ENCODE measurements around the gene DDHD1. TPM values are rescaled to one million over a fixed set of nuclear protein-coding genes. Genes with fewer than 3 reads are reported as not detected.

DDHD1 gene
- total RNA-seq, 2 donors from 2014 or later, result 6.5 to 23.6 TPM

GRCh38 chr14:53152184-53152886 lies 788 bp downstream of the DDHD1 start:
- intact Hi-C loops (cut with DNase I), result no loop called here
- Histone ChIP-seq H3K27ac (peak overlapping the region; percentile 81 to 88), H3K4me3 (peak overlapping the region; percentile 66 to 79), H3K27me3 (replicated peaks; ENCODE audit: insufficient read depth) (no peaks in the 10 kb centered on the region), H3K36me3 (no peaks in the 10 kb centered on the region), H3K9me3 (no peaks in the 10 kb centered on the region), H3K4me1 (replicated peaks) (no peaks in the 10 kb centered on the region)
- peak; percentile 28 for DNase-seq (ENCODE audit: low spot score)
- WGBS, result under 1% methylated on average over 63 of the region's 73 CpGs
- no peak for TF ChIP-seq POLR2A (IDR thresholded peaks at IDR 0.05)
- TF ChIP-seq POLR2AphosphoS5 (IDR thresholded peaks at IDR 0.05), result no peak

DNA sequence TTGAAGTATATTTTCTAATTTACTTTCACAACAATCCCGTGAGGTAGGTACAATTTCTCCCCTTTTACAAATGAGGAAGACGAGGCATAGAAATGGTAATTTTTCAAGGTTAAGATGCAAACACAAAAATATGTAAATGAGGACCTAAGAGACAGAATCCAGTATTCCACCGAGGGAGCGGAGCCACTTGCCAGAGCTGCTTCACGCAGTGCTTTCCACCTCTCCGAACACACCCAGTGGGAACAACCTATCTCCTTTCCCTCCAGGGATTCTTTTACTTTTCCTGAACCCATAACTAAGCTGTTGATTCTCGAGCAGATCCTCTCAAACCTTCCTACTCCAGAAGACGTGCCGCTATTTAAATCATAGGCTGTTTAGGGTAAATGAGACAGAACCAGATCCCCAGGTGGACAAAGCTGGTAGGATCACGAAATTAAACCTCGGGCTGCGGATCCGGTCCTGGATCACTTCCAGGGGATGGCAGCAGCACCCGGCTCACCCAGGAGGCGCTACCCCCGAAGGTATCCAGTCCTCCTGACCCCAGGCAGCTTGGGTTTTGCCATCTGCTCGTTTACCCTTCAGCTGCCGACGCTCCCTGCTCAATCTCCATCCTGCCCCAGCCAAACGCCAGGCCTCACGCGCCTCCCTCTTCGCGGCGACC lies 1.5 kb downstream of the DDHD1 start:
- peak; percentile 56 for DNase-seq (ENCODE audit: low spot score)
- intact Hi-C loops (cut with DNase I), result no loop called here
- Histone ChIP-seq H3K27ac (peak overlapping the region; percentile 81 to 88), H3K9me3 (no peaks in the 10 kb centered on the region), H3K4me3 (peak overlapping the region; percentile 66 to 79), H3K4me1 (replicated peaks) (no peaks in the 10 kb centered on the region), H3K27me3 (replicated peaks; ENCODE audit: insufficient read depth) (no peaks in the 10 kb centered on the region), H3K36me3 (no peaks in the 10 kb centered on the region)
- TF ChIP-seq POLR2A (IDR thresholded peaks at IDR 0.05), result no peak
- peak in 2 of 4 experiments; percentile 9 to 20 for TF ChIP-seq CTCF (IDR thresholded peaks at IDR 0.05)
- no peak for TF ChIP-seq POLR2AphosphoS5 (IDR thresholded peaks at IDR 0.05)
- WGBS, result 3% methylated on average over 25 of the region's 25 CpGs

- H3K9me3 ChIP-seq, result no peaks in the 10 kb centered on the region
- intact Hi-C loops (cut with DNase I), result no loop called here
- H3K4me1 ChIP-seq (replicated peaks), result no peaks in the 10 kb centered on the region
- no peaks in the 10 kb centered on the region for H3K27me3 ChIP-seq (replicated peaks; ENCODE audit: insufficient read depth)
- no peak overlapping the region for H3K27ac ChIP-seq
- TF ChIP-seq POLR2A (IDR thresholded peaks at IDR 0.05) (no peak), POLR2AphosphoS5 (IDR thresholded peaks at IDR 0.05) (no peak), CTCF (IDR thresholded peaks at IDR 0.05) (no peak)
- 93% methylated on average over 4 of the region's 4 CpGs for WGBS
- H3K4me3 ChIP-seq, result no peak overlapping the region
- no peaks in the 10 kb centered on the region for H3K36me3 ChIP-seq
- DNase-seq (ENCODE audit: low spot score), result no peak
These were observed 3.3 kb downstream of the DDHD1 start for GRCh38 chr14:53149668-53150316.

DNA sequence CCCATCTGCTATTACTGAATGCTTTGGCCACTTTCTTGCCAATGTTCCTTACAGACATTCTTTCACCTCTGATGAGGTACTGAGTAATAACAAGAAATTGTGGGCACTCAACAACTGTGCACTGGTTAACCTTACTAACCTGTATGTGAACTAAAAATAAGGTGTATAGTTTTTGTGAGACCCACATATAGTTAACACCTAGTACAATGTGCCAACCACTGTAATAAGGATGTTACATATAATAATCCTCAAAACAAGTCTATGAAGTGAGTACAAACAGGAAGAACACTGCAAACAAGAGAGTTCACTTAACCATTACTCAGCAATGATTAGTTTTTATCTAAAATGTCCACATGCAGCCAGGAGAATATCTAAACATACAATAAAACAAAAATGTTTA lies 4.5 kb downstream of the DDHD1 start:
- Histone ChIP-seq H3K4me3 (no peak overlapping the region), H3K9me3 (no peaks in the 10 kb centered on the region), H3K27me3 (replicated peaks; ENCODE audit: insufficient read depth) (no peaks in the 10 kb centered on the region), H3K36me3 (no peaks in the 10 kb centered on the region), H3K4me1 (replicated peaks) (no peaks in the 10 kb centered on the region), H3K27ac (no peak overlapping the region)
- TF ChIP-seq POLR2A (IDR thresholded peaks at IDR 0.05) (no peak), POLR2AphosphoS5 (IDR thresholded peaks at IDR 0.05) (no peak), CTCF (IDR thresholded peaks at IDR 0.05) (no peak)
- intact Hi-C loops (cut with DNase I), result no loop called here
- DNase-seq (ENCODE audit: low spot score), result no peak

DNA sequence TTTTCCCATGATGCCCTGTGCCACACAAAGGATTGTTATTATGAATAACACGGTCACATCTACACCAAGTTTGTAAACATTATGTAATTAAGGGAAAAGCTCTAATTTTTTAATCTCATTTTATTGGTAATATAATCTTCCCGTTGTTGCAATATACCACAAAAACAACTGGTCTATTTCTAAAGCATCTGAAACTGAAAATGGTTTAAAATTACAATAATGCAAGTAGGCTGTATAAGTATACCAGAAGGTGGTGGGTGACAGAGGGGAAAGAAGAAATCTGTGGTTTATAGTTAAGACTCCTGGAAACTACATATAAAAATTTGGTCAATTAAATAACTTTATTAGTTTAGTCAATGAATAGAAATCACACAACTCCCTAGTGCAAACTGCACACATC lies 5.2 kb downstream of the DDHD1 start:
- WGBS, result 81% methylated on average over 2 of the region's 2 CpGs
- H3K36me3 ChIP-seq, result no peaks in the 10 kb centered on the region
- TF ChIP-seq POLR2A (IDR thresholded peaks at IDR 0.05) (no peak), CTCF (IDR thresholded peaks at IDR 0.05) (no peak), POLR2AphosphoS5 (IDR thresholded peaks at IDR 0.05) (no peak)
- no peak overlapping the region for H3K27ac ChIP-seq
- H3K9me3 ChIP-seq, result no peaks in the 10 kb centered on the region
- DNase-seq (ENCODE audit: low spot score), result no peak
- no peak overlapping the region for H3K4me3 ChIP-seq
- H3K27me3 ChIP-seq (replicated peaks; ENCODE audit: insufficient read depth), result no peaks in the 10 kb centered on the region
- no peaks in the 10 kb centered on the region for H3K4me1 ChIP-seq (replicated peaks)
- intact Hi-C loops (cut with DNase I), result no loop called here

Data from prostate gland (tissue), 2 donors.